A549 (cell line): Measurements from ENCODE around the gene NYAP2. TPM values are rescaled to one million over a fixed set of nuclear protein-coding genes. Genes with fewer than 3 reads are reported as not detected.
A peak's percentile ranks its signal among the peaks of the same experiment; 100 is the strongest.

ENCODE experiments used
- ATAC-seq, 2 experiments: fragments of 200-7000 bp in 1 of 2; fragments of >200 bp in 1 of 2; cut with Nextera tagmentation in 1 of 2; cut with Tn5 transposase in 1 of 2; 3 replicates each; pipeline versions ENCODE4 v1.8.0 to v1.9.1; 2018 to 2020; ENCODE audit warnings: mild to moderate bottlenecking in 1 of 2, moderate library complexity in 1 of 2
- CTCF ChIA-PET: fragments of 300-600 bp; sonication (Branson Sonifier 250); formaldehyde crosslinking; extraction: SDS; loops from one replicate; lab custom pipeline; 2021; ENCODE audit warnings: antibody characterized with exemption, inconsistent platforms; lab: Yijun Ruan, JAX
- POLR2A ChIA-PET: fragments of 350-600 bp; formaldehyde crosslinking; extraction: SDS; loops from one replicate; lab custom pipeline; 2021; ENCODE audit warnings: antibody characterized with exemption, inconsistent platforms; lab: Yijun Ruan, JAX
- DNase-seq, 2 experiments: peaks; one replicate each; pipeline versions ENCODE4 v3.0.0 to v3.0.0-alpha.2; 2011 to 2016; ENCODE audit warnings: low read depth in 1 of 2, low spot score in 1 of 2
- FAIRE-seq: peaks from 2 replicates; lab custom pipeline; 2011; peaks lifted over from hg19 to GRCh38; lab: Jason Lieb, UNC
- H3K27ac ChIP-seq, 2 experiments: fragments of >200 bp; sonication (Bioruptor Twin); formaldehyde crosslinking; 3 replicates each; pipeline ENCODE4 v1.5.1; 2016 to 2017
- H3K4me1 ChIP-seq: fragments of >200 bp; sonication (Bioruptor Twin); formaldehyde crosslinking; 3 replicates; pipeline ENCODE4 v1.6.1; 2016
- H3K4me2 ChIP-seq: fragments of >200 bp; sonication (Bioruptor Twin); formaldehyde crosslinking; 3 replicates; pipeline ENCODE4 v1.6.1; 2016
- H3K4me3 ChIP-seq: fragments of >200 bp; sonication (Bioruptor Twin); formaldehyde crosslinking; 3 replicates; pipeline ENCODE4 v1.5.1; 2016
- H3K9me3 ChIP-seq: fragments of >200 bp; sonication (Bioruptor Twin); formaldehyde crosslinking; 3 replicates; pipeline ENCODE4 v1.6.1; 2016
- BCL3 ChIP-seq: fragments of >200 bp; sonication (Bioruptor Twin); formaldehyde crosslinking; IDR thresholded peaks from 3 replicates; pipeline ENCODE4 v1.6.1; 2016
- BHLHE40 ChIP-seq: IDR thresholded peaks from 2 replicates; pipeline ENCODE4 v1.6.1; 2012; ENCODE audit warnings: low read depth, low read length, inconsistent platforms
- CBX2 ChIP-seq: fragments of 200-600 bp; sonication (generic); IDR thresholded peaks from 2 replicates; pipeline ENCODE4 v1.6.1; 2016; ENCODE audit warnings: low read depth, mild to moderate bottlenecking, borderline replicate concordance
- CBX8 ChIP-seq: fragments of 200-600 bp; sonication (generic); IDR thresholded peaks from 2 replicates; pipeline ENCODE4 v1.6.1; 2016
- CEBPB ChIP-seq, 2 experiments: fragments of >200 bp in 1 of 2; sonication (Bioruptor Twin) in 1 of 2; formaldehyde crosslinking in 1 of 2; IDR thresholded peaks; 2 replicates each; pipeline ENCODE4 v1.6.1; 2012 to 2016
- CHD2 ChIP-seq: fragments of 150-350 bp; IDR thresholded peaks from 2 replicates; pipeline ENCODE4 v1.6.1; 2014; ENCODE audit warnings: low read length; ENCODE audit not compliant: partially characterized antibody
- EHF ChIP-seq: fragments of 250-450 bp; sonication (Bioruptor Pico); IDR thresholded peaks from 2 replicates; pipeline ENCODE4 v1.5.0; 2020; ENCODE audit warnings: mild to moderate bottlenecking
- ESRRA ChIP-seq: fragments of 150-350 bp; IDR thresholded peaks from 2 replicates; pipeline ENCODE4 v1.6.1; 2014; ENCODE audit warnings: mild to moderate bottlenecking, low read length, borderline replicate concordance
- FOSB ChIP-seq: fragments of 250-450 bp; sonication (Bioruptor Pico); IDR thresholded peaks from 2 replicates; pipeline ENCODE4 v1.5.0; 2020; ENCODE audit warnings: mild to moderate bottlenecking, moderate library complexity
- FOSL2 ChIP-seq, 2 experiments: fragments of 450-650 bp in 1 of 2; fragments of >200 bp in 1 of 2; sonication (Bioruptor Twin) in 1 of 2; formaldehyde crosslinking; IDR thresholded peaks; 2 replicates each; pipeline versions ENCODE4 v1.5.0 to v1.6.1; 2016 to 2020; ENCODE audit warnings: mild to moderate bottlenecking in 1 of 2, moderate library complexity in 1 of 2
- FOXS1 ChIP-seq: fragments of 250-450 bp; sonication (Bioruptor Pico); IDR thresholded peaks from 2 replicates; pipeline ENCODE4 v1.5.0; 2020; ENCODE audit warnings: mild to moderate bottlenecking, moderate library complexity
- GATA3 ChIP-seq: IDR thresholded peaks from 2 replicates; pipeline ENCODE4 v1.6.1; 2012; ENCODE audit warnings: borderline replicate concordance
- HMGXB4 ChIP-seq: fragments of 250-450 bp; sonication (Bioruptor Pico); IDR thresholded peaks from 2 replicates; pipeline ENCODE4 v1.5.0; 2021; ENCODE audit warnings: mild to moderate bottlenecking, moderate library complexity, borderline replicate concordance
- HOXB13 ChIP-seq: fragments of 250-450 bp; sonication (Bioruptor Pico); IDR thresholded peaks from 2 replicates; pipeline ENCODE4 v1.5.0; 2020; ENCODE audit warnings: low read depth, mild to moderate bottlenecking, moderate library complexity
- HOXB5 ChIP-seq: fragments of 250-450 bp; sonication (Bioruptor Pico); IDR thresholded peaks from 2 replicates; pipeline ENCODE4 v1.5.0; 2020; ENCODE audit warnings: mild to moderate bottlenecking, moderate library complexity
- KDM1A ChIP-seq: fragments of 200-600 bp; sonication (generic); IDR thresholded peaks from 2 replicates; pipeline ENCODE4 v1.6.1; 2016; ENCODE audit warnings: low read depth, mild to moderate bottlenecking
- KDM5A ChIP-seq: fragments of 200-600 bp; sonication (generic); IDR thresholded peaks from 2 replicates; pipeline ENCODE4 v1.6.1; 2016; ENCODE audit warnings: antibody characterized with exemption, mild to moderate bottlenecking
- MAFK ChIP-seq: fragments of 450-650 bp; IDR thresholded peaks from 2 replicates; pipeline ENCODE4 v1.6.1; 2014; ENCODE audit not compliant: partially characterized antibody
- MAX ChIP-seq: IDR thresholded peaks from 2 replicates; pipeline ENCODE4 v1.6.1; 2012
- POLR2A ChIP-seq: IDR thresholded peaks from 2 replicates; pipeline ENCODE4 v1.6.1; 2012; ENCODE audit warnings: mild to moderate bottlenecking, low read length
- RNF2 ChIP-seq: fragments of 200-600 bp; sonication (generic); IDR thresholded peaks from 2 replicates; pipeline ENCODE4 v1.6.1; 2016; ENCODE audit warnings: low read depth, mild to moderate bottlenecking, antibody characterized with exemption, moderate library complexity, borderline replicate concordance
- SMC3 ChIP-seq: fragments of >200 bp; sonication (Bioruptor Twin); formaldehyde crosslinking; IDR thresholded peaks from 3 replicates; pipeline ENCODE4 v1.6.1; 2018; ENCODE audit warnings: inconsistent platforms
- TP53 ChIP-seq: fragments of 250-450 bp; sonication (Bioruptor Pico); IDR thresholded peaks from 2 replicates; pipeline ENCODE4 v1.5.0; 2021; ENCODE audit warnings: mild to moderate bottlenecking, moderate library complexity
- ZC3H11A ChIP-seq: fragments of 450-650 bp; IDR thresholded peaks from 2 replicates; pipeline ENCODE4 v1.6.1; 2014; ENCODE audit warnings: antibody characterized with exemption, mild to moderate bottlenecking
- WGBS: methylation state at CpG from one replicate; pipeline ENCODE4 v1.1.6; 2017; ENCODE audit errors: missing lambda C conversion rate; 5-methylcytosine and 5-hydroxymethylcytosine counted together
- polyA plus RNA-seq, 4 experiments: library from polyadenylated mRNA; depleted of rRNA in 3 of 4; stranded (reverse); fragments of >200 nt; fragmentation: RNase III in 1 of 4; extraction: RNeasy Plus Mini Kit Qiagen cat#74134 plus additional on column Dnase treatment in 1 of 4; gene quantifications; 2 replicates in 3 of 4; 3 replicates in 1 of 4; pipeline ENCODE4 v1.2.3, GENCODE V29; 2011 to 2017

Gene NYAP2
- polyA plus RNA-seq, 2 of the 4 experiments (the other 2 are of a cell fraction) = 0.01 TPM; not detected in 1

- no peaks in the 10 kb centered on the region for H3K9me3 ChIP-seq
- H3K4me2 ChIP-seq = no peak overlapping the region
- POLR2A ChIA-PET = no interaction called here
- 92% methylated on average over 1 of the region's 1 CpG for WGBS
- H3K27ac ChIP-seq = no peak overlapping the region
- no peak overlapping the region for H3K4me3 ChIP-seq
- TF ChIP-seq FOSB (CRISPR knock-in tag) (no peak), POLR2A (no peak), FOSL2 (IDR thresholded peaks at IDR 0.05) (no peak), FOSL2 (CRISPR knock-in tag; IDR thresholded peaks at IDR 0.05) (no peak), FOXS1 (CRISPR knock-in tag) (no peak), ZC3H11A (no peak), BCL3 (no peak), HOXB5 (CRISPR knock-in tag) (no peak), TP53 (CRISPR knock-in tag) (no peak), RNF2 (no peak), BHLHE40 (no peak)
- FAIRE-seq (no peak), DNase-seq (no peak), ATAC-seq (no peak)
- H3K4me1 ChIP-seq = peaks cover 14% of the 10 kb centered on the region
- CTCF ChIA-PET = no interaction called here
Observed at GRCh38 chr2:225510796-225511195, 111.3 kb downstream of the NYAP2 start.

- DNase-seq (no peak), FAIRE-seq (no peak), ATAC-seq (no peak)
- ChIA-PET POLR2A (no interaction called here), CTCF (no interaction called here)
- Histone ChIP-seq H3K9me3 (no peaks in the 10 kb centered on the region), H3K4me1 (peaks cover 14% of the 10 kb centered on the region), H3K4me2 (peak overlapping the region; percentile 52), H3K4me3 (no peak overlapping the region), H3K27ac (peak overlapping the region; percentile 5 to 67; a peak in 3 of 6 replicates)
- 7% methylated on average over 1 of the region's 1 CpG for WGBS
- TF ChIP-seq ESRRA = no peak
- no peak for TF ChIP-seq CBX8
- TF ChIP-seq MAFK = no peak
- no peak for TF ChIP-seq GATA3
- no peak for TF ChIP-seq KDM5A
- TF ChIP-seq KDM1A = no peak
- no peak for TF ChIP-seq CHD2
- TF ChIP-seq CBX2 = no peak
- TF ChIP-seq SMC3 = no peak
- no peak for TF ChIP-seq MAX
- TF ChIP-seq FOSL2 (IDR thresholded peaks at IDR 0.05) = no peak
- TF ChIP-seq FOSL2 (CRISPR knock-in tag; IDR thresholded peaks at IDR 0.05) = no peak
- TF ChIP-seq CEBPB (IDR thresholded peaks at IDR 0.05) = no peak
- no peak for TF ChIP-seq BCL3
- TF ChIP-seq FOXS1 (CRISPR knock-in tag) = no peak
- TF ChIP-seq EHF (CRISPR knock-in tag) = no peak
- no peak for TF ChIP-seq POLR2A
- TF ChIP-seq HOXB13 (CRISPR knock-in tag) = no peak
- no peak for TF ChIP-seq HMGXB4 (CRISPR knock-in tag)
Observed at GRCh38 chr2:225512469-225512868, 113.0 kb downstream of the NYAP2 start.
